HepG2 (cell line): Measurements from ENCODE around the gene SALL2. TPM values are rescaled to one million over a fixed set of nuclear protein-coding genes. Genes with fewer than 3 reads are reported as not detected.
A peak's percentile ranks its signal among the peaks of the same experiment; 100 is the strongest.

Experiments
- CHD2 ChIP-seq: IDR thresholded peaks from 2 replicates; pipeline ENCODE4 v1.6.1; 2011; ENCODE audit warnings: low read depth, low read length, improper control_type of control experiment
- KAT8 ChIP-seq: IDR thresholded peaks from 2 replicates; pipeline ENCODE4 v1.6.1; 2016; ENCODE audit warnings: missing genetic modification reagents, missing compliant biosample characterization
- NFRKB ChIP-seq: fragments of 450-650 bp; IDR thresholded peaks from 2 replicates; pipeline ENCODE4 v1.6.1; 2017
- NKX3-1 ChIP-seq: sonication (generic); formaldehyde crosslinking; IDR thresholded peaks from 2 replicates; pipeline ENCODE4 v1.5.0; 2020; ENCODE audit warnings: missing genetic modification reagents
- RBM39 ChIP-seq: fragments of 200-400 bp; formaldehyde crosslinking; IDR thresholded peaks from one replicate; pipeline ENCODE4 v1.6.1; 2018; ENCODE audit warnings: antibody characterized with exemption, mild to moderate bottlenecking, low read depth, low read length; ENCODE audit not compliant: poor library complexity, severe bottlenecking
- SP1 ChIP-seq, 2 experiments: fragments of 450-650 bp in 1 of 2; sonication (generic) in 1 of 2; formaldehyde crosslinking in 1 of 2; IDR thresholded peaks; 2 replicates each; pipeline versions ENCODE4 v1.4.0 to v1.6.1; 2016 to 2020; ENCODE audit warnings: missing genetic modification reagents in 1 of 2
- ZNF44 ChIP-seq: sonication (generic); formaldehyde crosslinking; IDR thresholded peaks from 2 replicates; pipeline ENCODE4 v1.5.1; 2020; ENCODE audit warnings: mild to moderate bottlenecking, missing genetic modification reagents
- ZNF468 ChIP-seq: sonication (generic); formaldehyde crosslinking; IDR thresholded peaks from 2 replicates; pipeline ENCODE4 v1.8.0; 2022; ENCODE audit warnings: mild to moderate bottlenecking, moderate library complexity, missing genetic modification reagents
- ZNF547 ChIP-seq: sonication (generic); formaldehyde crosslinking; IDR thresholded peaks from 2 replicates; pipeline ENCODE4 v1.5.1; 2020; ENCODE audit warnings: mild to moderate bottlenecking, missing genetic modification reagents
- ZNF572 ChIP-seq: sonication (generic); formaldehyde crosslinking; IDR thresholded peaks from 2 replicates; pipeline ENCODE4 v1.5.1; 2020; ENCODE audit warnings: mild to moderate bottlenecking, missing genetic modification reagents
- polyA plus RNA-seq, 8 experiments: library from polyadenylated mRNA; depleted of rRNA in 3 of 8; stranded (reverse) in 7 of 8; unstranded in 1 of 8; fragments of >200 nt; fragmentation: Illumina TruSeq in 4 of 8; extraction: Trizol in 4 of 8; gene quantifications; 2 replicates each; pipeline versions ENCODE4 v1.2.1 to v1.2.3, GENCODE V29; 2011 to 2016; ENCODE audit warnings: low read depth in 4 of 8, missing spikeins in 1 of 8, mixed read lengths in 1 of 8; ENCODE audit not compliant: insufficient read depth in 1 of 8
- total RNA-seq, 5 experiments: library from RNA; depleted of rRNA; stranded (reverse); fragments of >200 nt; fragmentation: Illumina TruSeq; extraction: Trizol; gene quantifications; 2 replicates each; pipeline ENCODE4 v1.2.3, GENCODE V29; 2016; ENCODE audit warnings: low read depth in 1 of 5
- TF ChIP-seq, protein P1 (sequence below): sonication (generic); formaldehyde crosslinking; IDR thresholded peaks from 2 replicates; pipeline ENCODE4 v1.5.0; 2020; ENCODE audit warnings: mild to moderate bottlenecking, missing genetic modification reagents, borderline replicate concordance
- TF ChIP-seq, protein P2 (sequence below): sonication (generic); formaldehyde crosslinking; IDR thresholded peaks from 2 replicates; pipeline ENCODE4 v1.9.0; 2021; ENCODE audit warnings: missing genetic modification reagents, borderline replicate concordance
- TF ChIP-seq, protein P3 (sequence below): sonication (generic); formaldehyde crosslinking; IDR thresholded peaks from 2 replicates; pipeline ENCODE4 v1.5.1; 2020; ENCODE audit warnings: missing genetic modification reagents, mild to moderate bottlenecking, borderline replicate concordance
- TF ChIP-seq, protein P4 (sequence below): sonication (generic); formaldehyde crosslinking; IDR thresholded peaks from 2 replicates; pipeline ENCODE4 v1.4.0; 2020; ENCODE audit warnings: missing genetic modification reagents, borderline replicate concordance
- TF ChIP-seq, protein P5 (sequence below): sonication (generic); formaldehyde crosslinking; IDR thresholded peaks from 2 replicates; pipeline ENCODE4 v1.5.1; 2020; ENCODE audit warnings: mild to moderate bottlenecking, moderate library complexity, missing genetic modification reagents

The SALL2 gene
- total and polyA plus RNA-seq, 2 of the 13 experiments (the other 11 are each of a cell fraction or from before 2014, with no cell fraction given), result 4.9 to 5.8 TPM

DNA sequence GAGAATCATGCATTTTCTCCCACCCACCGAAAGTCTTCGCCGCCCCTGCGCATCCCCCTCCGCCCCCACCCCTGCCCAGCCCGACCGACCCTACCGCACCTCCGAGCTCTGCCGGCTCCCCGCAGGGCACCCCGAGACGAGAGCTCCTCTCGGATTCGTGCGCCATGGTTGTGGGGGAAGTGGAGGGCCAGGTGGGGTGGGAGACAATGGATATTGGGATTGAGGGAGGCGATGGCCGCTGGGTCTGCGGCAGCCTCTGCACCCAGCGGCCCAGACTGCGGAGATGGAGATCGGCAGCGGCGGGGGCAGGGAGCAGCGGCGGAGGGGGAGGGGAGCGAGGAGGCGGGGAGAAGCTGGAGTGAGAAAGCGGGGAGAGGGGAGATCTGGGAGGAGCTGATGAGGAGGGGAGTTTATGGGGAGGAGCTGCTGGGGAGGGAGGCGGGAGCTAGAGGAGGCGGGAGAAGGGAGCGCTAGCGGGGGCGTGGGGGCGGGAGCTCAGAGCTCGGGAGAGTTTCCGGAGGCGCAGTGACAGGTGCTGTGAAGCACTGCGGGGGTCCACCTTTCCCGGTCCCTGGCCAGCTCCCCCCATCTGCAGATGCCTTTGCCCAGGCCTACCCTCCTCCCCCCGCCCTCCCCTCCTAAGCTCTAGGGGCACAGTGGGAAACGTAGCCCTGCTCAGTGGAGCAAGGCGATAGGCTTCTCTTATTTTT lies at the start of gene SALL2 (continued):
- TF ChIP-seq, protein P1, sequence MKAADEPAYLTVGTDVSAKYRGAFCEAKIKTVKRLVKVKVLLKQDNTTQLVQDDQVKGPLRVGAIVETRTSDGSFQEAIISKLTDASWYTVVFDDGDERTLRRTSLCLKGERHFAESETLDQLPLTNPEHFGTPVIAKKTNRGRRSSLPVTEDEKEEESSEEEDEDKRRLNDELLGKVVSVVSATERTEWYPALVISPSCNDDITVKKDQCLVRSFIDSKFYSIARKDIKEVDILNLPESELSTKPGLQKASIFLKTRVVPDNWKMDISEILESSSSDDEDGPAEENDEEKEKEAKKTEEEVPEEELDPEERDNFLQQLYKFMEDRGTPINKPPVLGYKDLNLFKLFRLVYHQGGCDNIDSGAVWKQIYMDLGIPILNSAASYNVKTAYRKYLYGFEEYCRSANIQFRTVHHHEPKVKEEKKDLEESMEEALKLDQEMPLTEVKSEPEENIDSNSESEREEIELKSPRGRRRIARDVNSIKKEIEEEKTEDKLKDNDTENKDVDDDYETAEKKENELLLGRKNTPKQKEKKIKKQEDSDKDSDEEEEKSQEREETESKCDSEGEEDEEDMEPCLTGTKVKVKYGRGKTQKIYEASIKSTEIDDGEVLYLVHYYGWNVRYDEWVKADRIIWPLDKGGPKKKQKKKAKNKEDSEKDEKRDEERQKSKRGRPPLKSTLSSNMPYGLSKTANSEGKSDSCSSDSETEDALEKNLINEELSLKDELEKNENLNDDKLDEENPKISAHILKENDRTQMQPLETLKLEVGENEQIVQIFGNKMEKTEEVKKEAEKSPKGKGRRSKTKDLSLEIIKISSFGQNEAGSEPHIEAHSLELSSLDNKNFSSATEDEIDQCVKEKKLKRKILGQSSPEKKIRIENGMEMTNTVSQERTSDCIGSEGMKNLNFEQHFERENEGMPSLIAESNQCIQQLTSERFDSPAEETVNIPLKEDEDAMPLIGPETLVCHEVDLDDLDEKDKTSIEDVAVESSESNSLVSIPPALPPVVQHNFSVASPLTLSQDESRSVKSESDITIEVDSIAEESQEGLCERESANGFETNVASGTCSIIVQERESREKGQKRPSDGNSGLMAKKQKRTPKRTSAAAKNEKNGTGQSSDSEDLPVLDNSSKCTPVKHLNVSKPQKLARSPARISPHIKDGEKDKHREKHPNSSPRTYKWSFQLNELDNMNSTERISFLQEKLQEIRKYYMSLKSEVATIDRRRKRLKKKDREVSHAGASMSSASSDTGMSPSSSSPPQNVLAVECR, result peak; percentile 72
- TF ChIP-seq RBM39, result peak; percentile 41
- TF ChIP-seq, protein P2, sequence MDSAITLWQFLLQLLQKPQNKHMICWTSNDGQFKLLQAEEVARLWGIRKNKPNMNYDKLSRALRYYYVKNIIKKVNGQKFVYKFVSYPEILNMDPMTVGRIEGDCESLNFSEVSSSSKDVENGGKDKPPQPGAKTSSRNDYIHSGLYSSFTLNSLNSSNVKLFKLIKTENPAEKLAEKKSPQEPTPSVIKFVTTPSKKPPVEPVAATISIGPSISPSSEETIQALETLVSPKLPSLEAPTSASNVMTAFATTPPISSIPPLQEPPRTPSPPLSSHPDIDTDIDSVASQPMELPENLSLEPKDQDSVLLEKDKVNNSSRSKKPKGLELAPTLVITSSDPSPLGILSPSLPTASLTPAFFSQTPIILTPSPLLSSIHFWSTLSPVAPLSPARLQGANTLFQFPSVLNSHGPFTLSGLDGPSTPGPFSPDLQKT, result no peak
- peak; percentile 33; the same call in 1 of the 2 replicates for TF ChIP-seq CHD2
- TF ChIP-seq, protein P3, sequence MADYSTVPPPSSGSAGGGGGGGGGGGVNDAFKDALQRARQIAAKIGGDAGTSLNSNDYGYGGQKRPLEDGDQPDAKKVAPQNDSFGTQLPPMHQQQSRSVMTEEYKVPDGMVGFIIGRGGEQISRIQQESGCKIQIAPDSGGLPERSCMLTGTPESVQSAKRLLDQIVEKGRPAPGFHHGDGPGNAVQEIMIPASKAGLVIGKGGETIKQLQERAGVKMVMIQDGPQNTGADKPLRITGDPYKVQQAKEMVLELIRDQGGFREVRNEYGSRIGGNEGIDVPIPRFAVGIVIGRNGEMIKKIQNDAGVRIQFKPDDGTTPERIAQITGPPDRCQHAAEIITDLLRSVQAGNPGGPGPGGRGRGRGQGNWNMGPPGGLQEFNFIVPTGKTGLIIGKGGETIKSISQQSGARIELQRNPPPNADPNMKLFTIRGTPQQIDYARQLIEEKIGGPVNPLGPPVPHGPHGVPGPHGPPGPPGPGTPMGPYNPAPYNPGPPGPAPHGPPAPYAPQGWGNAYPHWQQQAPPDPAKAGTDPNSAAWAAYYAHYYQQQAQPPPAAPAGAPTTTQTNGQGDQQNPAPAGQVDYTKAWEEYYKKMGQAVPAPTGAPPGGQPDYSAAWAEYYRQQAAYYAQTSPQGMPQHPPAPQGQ (CRISPR knock-in tag), result no peak
- no peak for TF ChIP-seq NKX3-1 (CRISPR knock-in tag)
- TF ChIP-seq ZNF468 (CRISPR knock-in tag), result no peak
- TF ChIP-seq ZNF44, result no peak
- TF ChIP-seq, protein P4, sequence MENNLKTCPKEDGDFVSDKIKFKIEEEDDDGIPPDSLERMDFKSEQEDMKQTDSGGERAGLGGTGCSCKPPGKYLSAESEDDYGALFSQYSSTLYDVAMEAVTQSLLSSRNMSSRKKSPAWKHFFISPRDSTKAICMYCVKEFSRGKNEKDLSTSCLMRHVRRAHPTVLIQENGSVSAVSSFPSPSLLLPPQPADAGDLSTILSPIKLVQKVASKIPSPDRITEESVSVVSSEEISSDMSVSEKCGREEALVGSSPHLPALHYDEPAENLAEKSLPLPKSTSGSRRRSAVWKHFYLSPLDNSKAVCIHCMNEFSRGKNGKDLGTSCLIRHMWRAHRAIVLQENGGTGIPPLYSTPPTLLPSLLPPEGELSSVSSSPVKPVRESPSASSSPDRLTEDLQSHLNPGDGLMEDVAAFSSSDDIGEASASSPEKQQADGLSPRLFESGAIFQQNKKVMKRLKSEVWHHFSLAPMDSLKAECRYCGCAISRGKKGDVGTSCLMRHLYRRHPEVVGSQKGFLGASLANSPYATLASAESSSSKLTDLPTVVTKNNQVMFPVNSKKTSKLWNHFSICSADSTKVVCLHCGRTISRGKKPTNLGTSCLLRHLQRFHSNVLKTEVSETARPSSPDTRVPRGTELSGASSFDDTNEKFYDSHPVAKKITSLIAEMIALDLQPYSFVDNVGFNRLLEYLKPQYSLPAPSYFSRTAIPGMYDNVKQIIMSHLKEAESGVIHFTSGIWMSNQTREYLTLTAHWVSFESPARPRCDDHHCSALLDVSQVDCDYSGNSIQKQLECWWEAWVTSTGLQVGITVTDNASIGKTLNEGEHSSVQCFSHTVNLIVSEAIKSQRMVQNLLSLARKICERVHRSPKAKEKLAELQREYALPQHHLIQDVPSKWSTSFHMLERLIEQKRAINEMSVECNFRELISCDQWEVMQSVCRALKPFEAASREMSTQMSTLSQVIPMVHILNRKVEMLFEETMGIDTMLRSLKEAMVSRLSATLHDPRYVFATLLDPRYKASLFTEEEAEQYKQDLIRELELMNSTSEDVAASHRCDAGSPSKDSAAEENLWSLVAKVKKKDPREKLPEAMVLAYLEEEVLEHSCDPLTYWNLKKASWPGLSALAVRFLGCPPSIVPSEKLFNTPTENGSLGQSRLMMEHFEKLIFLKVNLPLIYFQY, result no peak
- TF ChIP-seq ZNF547 (CRISPR knock-in tag), result peak; percentile 37; the same call in 1 of the 2 replicates
- TF ChIP-seq KAT8 (CRISPR knock-in tag), result peak; percentile 29; the same call in 1 of the 2 replicates
- peak; percentile 85; the same call in 1 of the 2 replicates for TF ChIP-seq ZNF572
- no peak for TF ChIP-seq NFRKB
- TF ChIP-seq, protein P5, sequence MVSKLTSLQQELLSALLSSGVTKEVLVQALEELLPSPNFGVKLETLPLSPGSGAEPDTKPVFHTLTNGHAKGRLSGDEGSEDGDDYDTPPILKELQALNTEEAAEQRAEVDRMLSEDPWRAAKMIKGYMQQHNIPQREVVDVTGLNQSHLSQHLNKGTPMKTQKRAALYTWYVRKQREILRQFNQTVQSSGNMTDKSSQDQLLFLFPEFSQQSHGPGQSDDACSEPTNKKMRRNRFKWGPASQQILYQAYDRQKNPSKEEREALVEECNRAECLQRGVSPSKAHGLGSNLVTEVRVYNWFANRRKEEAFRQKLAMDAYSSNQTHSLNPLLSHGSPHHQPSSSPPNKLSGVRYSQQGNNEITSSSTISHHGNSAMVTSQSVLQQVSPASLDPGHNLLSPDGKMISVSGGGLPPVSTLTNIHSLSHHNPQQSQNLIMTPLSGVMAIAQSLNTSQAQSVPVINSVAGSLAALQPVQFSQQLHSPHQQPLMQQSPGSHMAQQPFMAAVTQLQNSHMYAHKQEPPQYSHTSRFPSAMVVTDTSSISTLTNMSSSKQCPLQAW (CRISPR knock-in tag), result no peak
- TF ChIP-seq SP1 (IDR thresholded peaks at IDR 0.05), result no peak
- no peak for TF ChIP-seq SP1 (CRISPR knock-in tag; IDR thresholded peaks at IDR 0.05)
